ENCODE measurements around the gene BMP5. TPM values are rescaled to one million over a fixed set of nuclear protein-coding genes. Genes with fewer than 3 reads are reported as not detected.

BMP5 gene
- total and polyA plus RNA-seq, 2 of the 8 experiments (the other 6 are each of a cell fraction or from before 2014, with no cell fraction given): 0.02 TPM; not detected in 1

DNA sequence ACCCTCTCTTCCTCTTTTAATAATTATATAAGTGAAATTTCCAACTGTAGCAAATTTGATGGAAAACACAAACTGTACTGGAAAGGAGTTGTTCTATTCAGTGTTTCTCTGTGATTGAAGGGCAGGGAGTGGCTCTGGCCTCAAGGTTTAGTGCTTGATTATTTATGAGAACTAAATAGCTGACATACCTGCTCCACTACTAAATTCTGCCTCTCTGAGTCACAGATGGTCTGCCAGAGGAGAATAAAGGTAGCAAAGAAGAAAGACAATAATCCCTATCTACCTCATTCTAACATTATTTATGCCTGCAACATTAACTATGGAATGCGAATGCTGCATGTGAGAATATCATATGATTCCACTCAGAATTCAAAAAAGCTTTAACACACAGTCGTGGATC is 9.3 kb downstream of the BMP5 start (continued):
- TF ChIP-seq EP300 (IDR thresholded peaks at IDR 0.05; ENCODE audit: borderline replicate concordance in 1 of 2, low read depth in 2 of 2, low read length in 2 of 2) (no peak), MAFK (IDR thresholded peaks at IDR 0.05; ENCODE audit: low read depth, low read length) (no peak), EGR1 (IDR thresholded peaks at IDR 0.05; ENCODE audit: borderline replicate concordance, low read depth, low read length) (no peak)
